B cell (primary cell): ENCODE results near the gene PTGDR.

ENCODE experiments used
- EZH2 ChIP-seq: IDR thresholded peaks from 2 replicates; pipeline ENCODE4 v1.6.1; 2012; ENCODE audit warnings: borderline replicate concordance, low read depth, mild to moderate bottlenecking, moderate library complexity, low read length; ENCODE audit not compliant: insufficient read depth, poor library complexity, severe bottlenecking
- TF ChIP-seq, protein P1 (sequence below): fragments of 200-600 bp; IDR thresholded peaks from one replicate; pipeline ENCODE4 v1.8.0; 2022; ENCODE audit warnings: antibody characterized with exemption, mild to moderate bottlenecking

DNA sequence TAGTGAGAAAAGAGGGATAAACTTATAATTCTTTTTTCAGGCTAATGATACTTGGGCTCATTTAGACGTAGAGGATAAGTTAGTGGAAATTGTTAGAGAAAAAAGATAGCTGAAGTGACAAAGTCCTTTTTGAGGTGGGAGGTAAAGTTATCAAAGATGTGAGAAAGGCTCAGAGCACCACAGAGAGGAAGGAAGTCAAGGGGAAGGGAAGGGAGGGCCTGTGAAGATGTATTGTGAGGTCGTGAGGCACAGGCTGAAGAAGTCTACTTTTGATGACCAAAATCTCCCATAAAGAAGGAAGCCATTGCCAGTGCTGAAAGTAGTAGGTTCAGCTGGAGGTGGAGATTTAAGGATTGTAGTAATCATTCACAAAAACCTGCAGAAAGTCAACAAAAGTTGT is 19.4 kb upstream of the PTGDR start:
- TF ChIP-seq, protein P1, sequence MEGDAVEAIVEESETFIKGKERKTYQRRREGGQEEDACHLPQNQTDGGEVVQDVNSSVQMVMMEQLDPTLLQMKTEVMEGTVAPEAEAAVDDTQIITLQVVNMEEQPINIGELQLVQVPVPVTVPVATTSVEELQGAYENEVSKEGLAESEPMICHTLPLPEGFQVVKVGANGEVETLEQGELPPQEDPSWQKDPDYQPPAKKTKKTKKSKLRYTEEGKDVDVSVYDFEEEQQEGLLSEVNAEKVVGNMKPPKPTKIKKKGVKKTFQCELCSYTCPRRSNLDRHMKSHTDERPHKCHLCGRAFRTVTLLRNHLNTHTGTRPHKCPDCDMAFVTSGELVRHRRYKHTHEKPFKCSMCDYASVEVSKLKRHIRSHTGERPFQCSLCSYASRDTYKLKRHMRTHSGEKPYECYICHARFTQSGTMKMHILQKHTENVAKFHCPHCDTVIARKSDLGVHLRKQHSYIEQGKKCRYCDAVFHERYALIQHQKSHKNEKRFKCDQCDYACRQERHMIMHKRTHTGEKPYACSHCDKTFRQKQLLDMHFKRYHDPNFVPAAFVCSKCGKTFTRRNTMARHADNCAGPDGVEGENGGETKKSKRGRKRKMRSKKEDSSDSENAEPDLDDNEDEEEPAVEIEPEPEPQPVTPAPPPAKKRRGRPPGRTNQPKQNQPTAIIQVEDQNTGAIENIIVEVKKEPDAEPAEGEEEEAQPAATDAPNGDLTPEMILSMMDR, result no peak
- TF ChIP-seq EZH2, result no peak
